Panc1 (cell line): ENCODE data around the gene AGAP1. TPM values are rescaled to one million over a fixed set of nuclear protein-coding genes. Genes with fewer than 3 reads are reported as not detected.
A peak's percentile ranks its signal among the peaks of the same experiment; 100 is the strongest.
"Not testable (repeated sequence)": the region's sequence is repeated elsewhere in the genome, so short reads cannot be mapped to it uniquely, and the experiment has no call there.

ENCODE experiments used
- ATAC-seq: fragments of 200-7000 bp; cut with Tn5 transposase; 2 replicates; pipeline ENCODE4 v1.9.1; 2020; ENCODE audit warnings: mild to moderate bottlenecking, moderate library complexity
- BruUV-seq: library from RNA; stranded (reverse); fragments of 400-500 nt; replicated peaks from 2 replicates; lab custom pipeline; 2021; lab: Mats Ljungman, UMichigan
- CTCF ChIA-PET: fragments of 300-600 bp; sonication (Branson Sonifier 250); formaldehyde crosslinking; loops from one replicate; lab custom pipeline; 2022; ENCODE audit warnings: antibody characterized with exemption; lab: Charles Lee
- POLR2A ChIA-PET: fragments of 300-600 bp; sonication (Branson Sonifier 250); formaldehyde crosslinking; loops from one replicate; lab custom pipeline; 2022; ENCODE audit warnings: antibody characterized with exemption; lab: Charles Lee
- DNase-seq: peaks from one replicate; pipeline ENCODE4 v3.0.0-alpha.2; 2010; ENCODE audit warnings: low read depth, low spot score
- H3K27ac ChIP-seq: 2 replicates; pipeline ENCODE4 v1.5.1; 2011; ENCODE audit warnings: mild to moderate bottlenecking, low read length, inconsistent platforms
- H3K27me3 ChIP-seq: fragments of 200-500 bp; sonication (Bioruptor generic); 2 replicates; pipeline ENCODE4 v1.6.0; 2014; ENCODE audit warnings: low read length, inconsistent platforms; ENCODE audit not compliant: control insufficient read depth, insufficient read depth
- H3K36me3 ChIP-seq: fragments of 200-500 bp; sonication (Bioruptor generic); 2 replicates; pipeline ENCODE4 v1.5.1; 2014; ENCODE audit warnings: inconsistent platforms, mild to moderate bottlenecking, low read length, moderate library complexity; ENCODE audit not compliant: control insufficient read depth, insufficient read depth
- H3K4me1 ChIP-seq: 2 replicates; pipeline ENCODE4 v1.5.1; 2011; ENCODE audit warnings: inconsistent platforms, mild to moderate bottlenecking, low read length, moderate library complexity; ENCODE audit not compliant: control insufficient read depth, insufficient read depth
- H3K4me3 ChIP-seq, 2 experiments: 2 replicates each; pipeline ENCODE4 v1.5.1; 2011 to 2012; ENCODE audit warnings: low read depth in 2 of 2, low read length in 2 of 2, mild to moderate bottlenecking in 2 of 2, inconsistent platforms in 1 of 2, moderate library complexity in 1 of 2
- H3K9me3 ChIP-seq: fragments of 200-500 bp; sonication (Bioruptor generic); 2 replicates; pipeline ENCODE4 v1.5.1; 2014; ENCODE audit warnings: low read depth, mild to moderate bottlenecking, inconsistent platforms, low read length, moderate library complexity; ENCODE audit not compliant: control insufficient read depth, insufficient read depth
- POLR2AphosphoS5 ChIP-seq: IDR thresholded peaks from 2 replicates; pipeline ENCODE4 v1.6.1; 2012; ENCODE audit warnings: mild to moderate bottlenecking, low read depth, low read length, moderate library complexity
- SIN3A ChIP-seq: IDR thresholded peaks from 2 replicates; pipeline ENCODE4 v1.6.1; 2012; ENCODE audit warnings: low read depth, mild to moderate bottlenecking, low read length, moderate library complexity, borderline replicate concordance; ENCODE audit not compliant: insufficient read depth
- TCF7L2 ChIP-seq: IDR thresholded peaks from 2 replicates; pipeline ENCODE4 v1.6.1; 2011; ENCODE audit warnings: mild to moderate bottlenecking, low read depth, low read length, inconsistent platforms
- in situ Hi-C: cut with HindIII; loops from 2 replicates; pipeline ENCODE4 v1.10.0; 2016; ENCODE audit warnings: low sequenced_read_pairs, low pct_unique_long_range_greater_than_20kb
- intact Hi-C: fragments of 100-400 bp; cut with micrococcal nuclease; formaldehyde crosslinking; loops from one replicate; pipeline ENCODE4 v1.10.0; 2022; ENCODE audit not compliant: unreplicated experiment
- total RNA-seq: library from RNA; stranded (reverse); gene quantifications from one replicate; pipeline ENCODE4 v1.2.1, GENCODE V29; 2021; ENCODE audit not compliant: unreplicated experiment
- TF ChIP-seq, protein P1 (sequence below), 2 experiments: IDR thresholded peaks; 2 replicates each; pipeline ENCODE4 v1.6.1; 2011 to 2012; ENCODE audit warnings: low read depth in 2 of 2, control low read depth in 1 of 2, low read length in 1 of 2, mild to moderate bottlenecking in 1 of 2, moderate library complexity in 1 of 2; ENCODE audit not compliant: insufficient read depth in 1 of 2
- TF ChIP-seq, protein P2 (sequence below): fragments of 450-650 bp; IDR thresholded peaks from 2 replicates; pipeline ENCODE4 v1.5.1; 2017; ENCODE audit warnings: mild to moderate bottlenecking

AGAP1 gene
- total RNA-seq, 1 experiment from 2014 or later = 38.9 TPM

DNA sequence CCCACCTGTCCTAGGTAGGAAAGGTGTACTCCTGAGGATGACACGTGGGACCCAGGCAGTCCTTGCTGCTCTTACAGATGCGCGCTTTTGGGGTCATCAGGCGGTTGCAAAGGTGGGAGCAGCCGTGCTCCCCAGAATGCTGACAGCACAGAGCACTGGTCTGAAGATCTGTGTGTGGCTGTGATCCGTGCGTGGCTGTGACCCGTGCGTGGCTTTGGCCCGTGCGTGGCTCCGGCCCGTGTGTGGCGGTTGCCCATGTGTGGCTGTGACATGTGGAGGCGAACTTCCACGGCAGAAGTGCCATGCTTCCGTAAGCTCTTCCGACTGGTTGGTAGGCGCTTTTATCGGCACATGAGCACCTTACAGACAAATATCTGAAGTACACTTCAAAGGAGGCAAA is 270.0 kb downstream of the AGAP1 start:
- CTCF ChIA-PET = no interaction called here
- no peak for ATAC-seq
- BruUV-seq = no TSS peak
- H3K36me3 ChIP-seq = no peaks in the 10 kb centered on the region
- no peak for DNase-seq
- H3K27me3 ChIP-seq = no peaks in the 10 kb centered on the region
- H3K4me3 ChIP-seq = no peak overlapping the region
- intact Hi-C loops = no loop called here
- TF ChIP-seq POLR2AphosphoS5 (no peak), TCF7L2 (no peak), SIN3A (no peak)
- TF ChIP-seq, protein P1, sequence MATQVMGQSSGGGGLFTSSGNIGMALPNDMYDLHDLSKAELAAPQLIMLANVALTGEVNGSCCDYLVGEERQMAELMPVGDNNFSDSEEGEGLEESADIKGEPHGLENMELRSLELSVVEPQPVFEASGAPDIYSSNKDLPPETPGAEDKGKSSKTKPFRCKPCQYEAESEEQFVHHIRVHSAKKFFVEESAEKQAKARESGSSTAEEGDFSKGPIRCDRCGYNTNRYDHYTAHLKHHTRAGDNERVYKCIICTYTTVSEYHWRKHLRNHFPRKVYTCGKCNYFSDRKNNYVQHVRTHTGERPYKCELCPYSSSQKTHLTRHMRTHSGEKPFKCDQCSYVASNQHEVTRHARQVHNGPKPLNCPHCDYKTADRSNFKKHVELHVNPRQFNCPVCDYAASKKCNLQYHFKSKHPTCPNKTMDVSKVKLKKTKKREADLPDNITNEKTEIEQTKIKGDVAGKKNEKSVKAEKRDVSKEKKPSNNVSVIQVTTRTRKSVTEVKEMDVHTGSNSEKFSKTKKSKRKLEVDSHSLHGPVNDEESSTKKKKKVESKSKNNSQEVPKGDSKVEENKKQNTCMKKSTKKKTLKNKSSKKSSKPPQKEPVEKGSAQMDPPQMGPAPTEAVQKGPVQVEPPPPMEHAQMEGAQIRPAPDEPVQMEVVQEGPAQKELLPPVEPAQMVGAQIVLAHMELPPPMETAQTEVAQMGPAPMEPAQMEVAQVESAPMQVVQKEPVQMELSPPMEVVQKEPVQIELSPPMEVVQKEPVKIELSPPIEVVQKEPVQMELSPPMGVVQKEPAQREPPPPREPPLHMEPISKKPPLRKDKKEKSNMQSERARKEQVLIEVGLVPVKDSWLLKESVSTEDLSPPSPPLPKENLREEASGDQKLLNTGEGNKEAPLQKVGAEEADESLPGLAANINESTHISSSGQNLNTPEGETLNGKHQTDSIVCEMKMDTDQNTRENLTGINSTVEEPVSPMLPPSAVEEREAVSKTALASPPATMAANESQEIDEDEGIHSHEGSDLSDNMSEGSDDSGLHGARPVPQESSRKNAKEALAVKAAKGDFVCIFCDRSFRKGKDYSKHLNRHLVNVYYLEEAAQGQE (IDR thresholded peaks at IDR 0.05; ENCODE audit: insufficient read depth in 1 of 2, low read depth in 2 of 2, low read length in 1 of 2) = no peak
- TF ChIP-seq, protein P2, sequence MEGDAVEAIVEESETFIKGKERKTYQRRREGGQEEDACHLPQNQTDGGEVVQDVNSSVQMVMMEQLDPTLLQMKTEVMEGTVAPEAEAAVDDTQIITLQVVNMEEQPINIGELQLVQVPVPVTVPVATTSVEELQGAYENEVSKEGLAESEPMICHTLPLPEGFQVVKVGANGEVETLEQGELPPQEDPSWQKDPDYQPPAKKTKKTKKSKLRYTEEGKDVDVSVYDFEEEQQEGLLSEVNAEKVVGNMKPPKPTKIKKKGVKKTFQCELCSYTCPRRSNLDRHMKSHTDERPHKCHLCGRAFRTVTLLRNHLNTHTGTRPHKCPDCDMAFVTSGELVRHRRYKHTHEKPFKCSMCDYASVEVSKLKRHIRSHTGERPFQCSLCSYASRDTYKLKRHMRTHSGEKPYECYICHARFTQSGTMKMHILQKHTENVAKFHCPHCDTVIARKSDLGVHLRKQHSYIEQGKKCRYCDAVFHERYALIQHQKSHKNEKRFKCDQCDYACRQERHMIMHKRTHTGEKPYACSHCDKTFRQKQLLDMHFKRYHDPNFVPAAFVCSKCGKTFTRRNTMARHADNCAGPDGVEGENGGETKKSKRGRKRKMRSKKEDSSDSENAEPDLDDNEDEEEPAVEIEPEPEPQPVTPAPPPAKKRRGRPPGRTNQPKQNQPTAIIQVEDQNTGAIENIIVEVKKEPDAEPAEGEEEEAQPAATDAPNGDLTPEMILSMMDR = no peak
- in situ Hi-C loops = no loop called here
- POLR2A ChIA-PET = no interaction called here
- H3K4me1 ChIP-seq = peaks cover 7% of the 10 kb centered on the region
- no peaks in the 10 kb centered on the region for H3K9me3 ChIP-seq
- H3K27ac ChIP-seq = no peak overlapping the region

DNA sequence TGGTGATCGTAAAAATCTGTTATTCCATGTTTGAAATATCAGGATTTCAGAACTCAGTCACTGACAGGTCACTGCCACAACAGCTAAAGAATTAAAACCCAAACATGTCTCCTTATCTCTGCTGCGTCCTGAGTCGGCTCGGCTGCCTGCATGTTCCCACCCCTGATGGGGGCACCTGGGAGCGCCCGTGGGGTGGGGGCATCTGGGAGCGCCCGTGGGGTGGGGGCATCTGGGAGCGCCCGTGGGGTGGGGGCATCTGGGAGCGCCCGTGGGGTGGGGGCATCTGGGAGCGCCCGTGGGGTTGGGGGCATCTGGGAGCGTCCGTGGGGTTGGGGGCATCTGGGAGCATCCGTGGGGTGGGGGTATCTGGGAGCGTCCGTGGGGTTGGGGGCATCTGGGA is 270.6 kb downstream of the AGAP1 start:
- H3K27ac ChIP-seq, H3K36me3 ChIP-seq, H3K27me3 ChIP-seq, intact Hi-C loops, H3K4me1 ChIP-seq, POLR2A ChIA-PET, H3K4me3 ChIP-seq, H3K9me3 ChIP-seq, BruUV-seq, CTCF ChIA-PET, DNase-seq, ATAC-seq, in situ Hi-C loops: not testable (repeated sequence)

DNA sequence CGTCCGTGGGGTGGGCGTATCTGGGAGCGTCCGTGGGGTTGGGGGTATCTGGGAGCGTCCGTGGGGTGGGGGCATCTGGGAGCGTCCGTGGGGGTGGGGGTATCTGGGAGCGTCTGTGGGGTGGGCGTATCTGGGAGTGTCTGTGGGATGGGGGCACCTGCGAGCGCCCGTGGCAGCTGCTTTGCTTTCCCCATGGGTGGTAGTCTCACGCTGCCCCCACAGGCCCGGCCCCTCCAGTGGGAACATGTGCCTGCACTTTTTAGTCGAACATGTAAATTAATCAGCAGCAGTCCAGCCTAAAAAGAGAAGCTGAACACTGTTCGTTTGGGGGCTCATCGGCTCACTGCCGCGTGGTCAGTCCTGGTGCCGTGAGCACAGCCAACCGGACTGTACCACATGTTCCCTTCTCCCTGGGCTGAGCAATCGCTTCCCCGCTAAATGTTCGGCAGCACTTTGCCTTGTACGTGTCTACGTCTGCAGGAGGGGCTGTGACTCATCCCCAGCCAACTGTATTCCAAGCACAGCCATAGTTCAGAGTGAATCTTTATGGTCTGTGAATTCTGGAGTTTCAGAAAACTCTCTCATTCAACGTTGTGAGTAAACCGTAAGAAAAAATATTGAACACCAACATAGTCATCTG is 271.5 kb downstream of the AGAP1 start:
- in situ Hi-C loops (no loop called here), intact Hi-C loops (no loop called here)
- H3K9me3 ChIP-seq = no peaks in the 10 kb centered on the region
- CTCF ChIA-PET = interaction anchor here (0.5 to 1.5 kb wide), 9 partner anchors 14 to 572 kb away, joined by 3 to 8 read pairs (median 4); no protein-coding TSS in a partner anchor
- H3K27me3 ChIP-seq = no peaks in the 10 kb centered on the region
- TF ChIP-seq, protein P2 = no peak
- no peak for TF ChIP-seq TCF7L2
- TF ChIP-seq POLR2AphosphoS5 = no peak
- TF ChIP-seq, protein P1 (IDR thresholded peaks at IDR 0.05; ENCODE audit: insufficient read depth in 1 of 2, low read depth in 2 of 2, low read length in 1 of 2) = no peak
- TF ChIP-seq SIN3A = no peak
- no TSS peak for BruUV-seq
- ATAC-seq (peak; percentile 95), DNase-seq (peak; percentile 30)
- peak overlapping the region; percentile 53 for H3K27ac ChIP-seq
- H3K4me1 ChIP-seq = peaks cover 7% of the 10 kb centered on the region
- POLR2A ChIA-PET = no interaction called here
- peak overlapping the region in 1 of 2 experiments; percentile 23; a peak in 1 of 4 replicates for H3K4me3 ChIP-seq
- H3K36me3 ChIP-seq = no peaks in the 10 kb centered on the region
